ENCODE results near the gene RALB.

RALB gene

DNA sequence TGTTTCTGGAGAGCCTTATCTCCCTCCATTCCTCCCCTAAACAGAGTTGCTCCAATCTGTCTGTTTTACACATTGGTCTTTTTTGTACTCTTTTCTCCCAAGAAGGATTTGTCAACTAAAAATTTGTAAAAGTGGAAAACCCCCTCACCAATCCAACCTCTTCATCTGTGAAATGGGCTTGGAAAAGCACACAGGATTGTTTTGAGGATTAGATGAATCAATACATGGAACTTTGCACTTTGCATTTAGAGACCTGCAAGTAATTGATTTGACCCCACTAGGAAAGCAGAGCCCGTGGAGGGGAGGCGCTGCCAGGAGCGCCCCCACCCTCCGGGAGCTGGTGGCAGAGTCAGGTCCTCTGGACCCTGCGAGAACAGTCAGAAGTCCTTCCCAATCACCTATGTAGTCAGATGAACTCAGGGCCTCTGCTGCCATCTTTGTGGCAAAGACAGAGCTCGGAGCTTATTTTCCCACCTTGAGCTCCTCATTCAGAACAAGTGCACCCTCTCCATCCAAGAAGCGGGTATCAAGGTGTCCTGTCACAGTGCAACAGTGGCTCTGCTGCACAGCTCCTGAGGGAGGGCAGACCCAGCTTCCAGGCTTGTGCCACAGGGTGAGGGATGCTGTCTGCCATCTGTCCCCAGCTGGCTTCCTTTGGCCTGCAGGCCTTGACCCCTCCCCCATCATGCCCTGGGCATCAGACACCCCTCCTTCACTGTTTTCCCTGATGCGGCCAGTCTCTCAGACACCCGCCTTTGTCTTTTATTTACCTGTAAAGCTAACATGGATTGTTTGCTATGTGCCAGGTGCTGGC lies 27.7 kb upstream of the RALB start:
- DNase-seq: peak; percentile 11

DNA sequence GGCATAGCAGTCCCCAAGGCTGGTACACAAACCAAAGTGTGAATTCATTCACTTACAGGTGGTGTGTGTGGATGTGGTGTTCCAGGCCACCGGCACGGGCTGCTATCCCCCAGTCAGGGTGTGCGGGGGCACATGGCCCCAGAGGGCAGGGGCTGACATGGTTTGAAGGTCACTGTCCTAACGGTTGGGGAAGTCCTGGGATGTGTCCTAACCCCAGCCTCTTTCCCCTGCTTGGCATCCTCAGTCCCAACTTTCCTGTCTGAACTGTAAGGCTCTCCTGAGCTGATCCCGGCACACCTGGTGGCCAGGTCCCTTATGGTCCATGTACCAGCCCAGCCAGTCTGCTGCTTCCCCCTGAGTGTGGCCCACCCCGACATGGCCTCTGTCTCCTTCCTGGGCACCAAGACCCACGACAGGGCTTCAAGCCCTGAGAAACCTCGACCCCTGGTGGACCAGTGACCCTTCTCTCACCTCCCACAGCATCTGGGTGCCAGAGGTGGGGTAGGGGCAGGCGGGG lies 27.0 kb upstream of the RALB start:
- DNase-seq: no peak

DNA sequence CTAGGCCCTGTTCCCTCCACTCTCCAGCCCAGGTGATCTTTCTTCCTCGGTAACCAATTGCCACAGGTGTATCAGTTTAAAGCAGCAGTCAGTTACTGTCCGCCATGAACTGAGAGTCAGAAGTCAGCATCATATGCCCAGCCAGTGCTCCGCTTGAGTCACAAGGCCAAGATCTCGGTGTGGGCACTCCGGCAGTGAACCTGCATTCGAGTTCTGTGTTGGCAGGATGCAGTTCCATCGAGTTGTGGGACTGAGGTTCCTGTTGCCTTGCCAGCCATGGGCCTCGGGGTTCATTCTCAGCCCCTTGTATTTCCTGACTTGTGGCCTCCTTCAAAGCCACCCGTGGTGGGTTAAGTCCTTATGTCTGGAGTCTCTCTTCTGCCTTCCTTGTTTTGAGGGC lies 26.3 kb upstream of the RALB start:
- peak; percentile 14 for DNase-seq

DNA sequence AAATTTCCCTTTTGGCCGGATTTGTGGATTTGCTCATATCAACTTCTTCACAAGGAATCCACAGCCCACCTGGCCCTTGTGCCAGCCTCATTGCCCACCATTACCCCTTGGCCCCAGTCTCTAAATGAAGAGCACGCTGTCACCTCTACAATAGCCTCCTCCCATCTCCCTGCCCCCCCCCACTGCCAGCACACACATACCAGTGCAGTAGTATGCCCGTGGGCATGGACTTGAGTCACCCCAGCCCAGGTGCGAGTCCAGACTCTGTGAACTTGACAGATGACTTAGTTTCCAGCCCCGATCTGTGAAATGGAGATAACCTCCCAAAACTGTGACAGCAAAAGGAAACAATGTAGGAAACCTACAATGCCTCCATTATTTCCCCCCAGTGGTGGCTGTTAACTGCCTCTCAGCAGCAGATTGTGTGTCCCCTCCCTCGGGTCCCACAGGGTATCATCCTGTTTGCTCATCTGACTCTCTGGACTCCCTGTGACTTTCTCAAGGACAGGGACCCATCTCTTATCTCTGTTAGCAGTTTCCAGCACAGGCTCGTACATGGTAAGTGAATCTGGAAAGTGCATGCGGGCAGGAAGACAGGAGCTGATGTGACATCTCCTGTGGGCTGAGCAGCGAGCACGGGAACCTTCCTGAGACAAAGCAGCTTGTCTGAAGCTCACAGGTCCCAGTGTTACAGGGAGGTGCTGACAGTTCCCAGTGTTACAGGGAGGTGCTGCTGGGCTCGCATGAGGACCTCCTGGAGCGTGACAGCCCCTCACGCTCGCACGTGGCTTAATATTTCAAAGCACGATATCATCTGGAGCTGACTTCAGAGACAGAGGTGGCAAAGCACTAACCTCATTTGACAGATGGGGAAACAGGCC lies 25.3 kb upstream of the RALB start:
- DNase-seq: peak; percentile 13

DNA sequence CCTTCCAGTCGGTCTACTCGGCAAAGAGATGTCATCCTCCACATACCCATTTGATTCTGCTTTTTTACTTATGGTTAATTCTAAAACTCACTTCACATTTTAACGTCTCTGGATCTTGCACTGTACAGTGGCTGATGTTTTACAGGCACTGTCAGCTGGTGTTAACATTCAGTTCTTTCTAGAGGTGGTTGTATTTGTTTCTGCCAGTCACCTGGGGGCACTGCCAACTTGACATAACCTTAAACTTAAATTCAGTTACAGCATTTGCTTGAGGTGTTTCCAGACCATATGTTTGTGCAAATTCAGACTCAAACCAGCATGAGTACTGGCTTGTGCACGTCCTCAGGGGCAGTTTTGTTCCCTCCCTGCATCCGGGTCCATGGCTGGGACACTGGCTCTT lies 24.1 kb upstream of the RALB start:
- DNase-seq: no peak

DNA sequence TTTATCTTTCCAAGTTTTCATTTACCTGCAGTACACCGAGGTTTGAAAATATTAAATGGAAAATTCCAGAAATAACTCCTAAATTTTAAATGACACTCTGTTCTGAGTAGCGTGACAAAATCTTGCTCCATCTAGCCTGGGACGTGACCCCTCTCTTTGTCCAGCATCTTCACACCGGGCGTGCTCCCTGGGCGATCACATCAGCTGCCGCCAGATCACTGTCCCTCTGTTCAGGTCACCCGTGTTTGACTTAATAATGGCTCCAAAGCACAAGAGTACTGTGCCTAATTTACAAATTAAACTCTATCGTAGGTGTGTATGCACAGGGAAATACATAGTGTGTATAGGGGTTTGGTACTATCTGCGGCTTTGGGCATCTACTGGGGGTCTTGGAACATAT lies 23.3 kb upstream of the RALB start:
- no peak for DNase-seq

DNA sequence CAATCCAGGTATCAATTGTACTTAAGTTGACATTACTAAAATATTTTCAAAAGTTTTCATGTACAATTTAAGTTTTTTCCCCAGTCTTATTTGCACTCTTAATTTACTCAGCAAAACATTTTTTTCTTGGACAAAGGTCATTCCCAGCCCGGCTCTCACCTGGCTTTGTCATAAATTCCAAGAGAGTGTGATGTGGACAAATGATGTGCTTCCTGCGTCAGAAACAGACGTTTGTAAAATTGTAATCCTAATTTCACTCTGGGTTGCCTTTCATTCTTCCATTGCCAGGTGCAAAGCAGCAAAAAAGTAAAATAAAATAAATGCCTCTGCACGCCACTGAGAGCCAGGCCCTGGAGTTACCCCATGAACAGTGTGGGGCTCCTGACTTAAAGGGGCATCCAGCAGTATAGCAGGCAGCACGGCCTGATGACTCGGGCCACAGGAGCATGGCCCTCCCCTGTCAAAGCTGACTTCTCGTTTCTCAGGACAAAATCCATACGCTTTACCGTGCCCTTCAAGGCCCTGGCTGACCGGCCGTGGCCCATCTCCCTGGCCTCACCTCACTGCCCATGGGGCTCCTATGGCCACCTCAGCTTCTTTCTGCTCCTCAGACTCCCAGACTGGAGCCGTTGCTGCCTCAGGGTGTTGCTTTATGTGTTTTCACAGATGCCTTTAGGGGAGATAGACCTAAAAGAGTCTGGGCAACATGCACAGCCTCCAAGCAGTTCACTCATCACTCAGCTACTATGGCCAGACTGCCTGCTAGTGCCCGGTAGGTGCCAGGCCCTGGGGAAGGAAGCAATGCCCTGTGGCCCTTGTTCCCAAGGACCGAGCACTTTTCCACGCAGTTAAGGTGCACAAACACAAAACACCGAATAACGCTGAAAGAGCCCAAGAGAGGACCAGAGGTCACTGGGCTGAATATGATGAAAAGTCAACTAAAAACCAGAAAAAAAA lies 21.9 kb upstream of the RALB start:
- peak; percentile 15 for DNase-seq

DNA sequence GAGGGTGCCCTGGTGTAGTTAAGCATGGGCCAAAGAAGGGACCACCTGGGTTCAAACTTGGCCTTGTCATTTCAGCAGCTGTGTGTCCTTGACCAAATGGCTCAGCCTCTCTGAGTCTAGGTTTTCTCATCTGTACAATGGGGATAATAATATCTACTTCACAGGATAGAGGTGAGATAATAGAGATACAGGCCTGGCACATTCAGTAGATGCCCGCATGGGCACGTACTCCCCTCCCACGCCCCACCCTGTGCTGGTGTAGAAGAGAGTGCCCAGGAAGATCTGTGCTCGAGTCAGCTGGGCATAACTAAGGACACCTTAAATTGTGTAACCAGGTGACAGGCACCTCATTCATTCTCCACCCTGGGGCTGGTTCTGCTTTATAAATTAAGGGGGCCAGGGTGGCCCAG lies 21.1 kb upstream of the RALB start:
- no peak for DNase-seq

DNA sequence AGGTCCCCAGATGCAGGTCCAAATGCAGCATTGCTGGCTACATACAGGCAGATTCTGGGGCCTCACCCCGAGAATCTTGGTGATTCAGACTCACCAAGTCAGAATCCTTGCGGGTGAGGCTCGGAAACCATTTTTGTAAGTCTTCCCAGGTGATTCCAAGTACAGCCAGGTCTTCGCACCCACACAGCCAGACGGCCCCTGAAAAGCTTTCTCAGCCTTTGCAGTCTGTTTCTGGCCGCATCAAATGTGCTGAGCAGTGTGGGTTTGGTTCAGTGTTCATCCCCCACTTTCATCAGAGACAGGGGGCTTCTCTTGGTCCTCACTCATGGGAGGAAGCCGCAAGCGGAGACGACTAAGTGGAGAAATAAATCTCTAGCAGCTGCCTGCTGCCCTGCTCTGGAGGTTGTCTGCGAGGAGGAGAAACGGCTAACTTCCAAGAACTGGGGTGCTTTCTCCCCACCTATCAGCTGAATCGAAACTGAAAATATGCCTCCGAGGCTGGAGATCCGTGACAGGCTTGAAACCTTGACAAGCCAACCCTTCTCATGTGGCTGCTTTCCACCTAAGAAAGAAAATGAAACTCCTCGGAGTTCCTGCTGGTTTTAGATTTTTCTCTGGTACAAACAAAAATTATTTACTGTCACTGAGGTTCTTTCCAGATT lies 20.5 kb upstream of the RALB start:
- peak; percentile 76 for DNase-seq

DNA sequence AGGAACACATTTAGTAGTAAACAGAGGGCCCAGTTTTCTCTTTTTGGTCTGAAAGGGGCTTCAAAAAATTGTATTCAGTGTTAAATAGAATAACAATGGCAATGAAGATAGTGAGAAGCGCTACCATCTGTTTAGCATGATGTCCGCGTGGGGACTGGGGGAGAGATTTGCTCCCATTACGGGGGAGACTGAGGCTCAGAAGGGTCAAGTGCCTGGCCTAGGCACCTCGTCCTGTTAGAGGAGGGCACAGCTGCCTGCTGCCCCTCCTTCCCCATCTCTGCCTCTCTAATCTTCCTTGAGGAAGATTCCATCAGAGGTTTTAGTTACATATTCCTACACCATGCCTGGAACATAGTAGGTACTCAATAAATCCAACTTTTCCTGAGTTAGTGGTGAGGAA lies 19.4 kb upstream of the RALB start:
- no peak for DNase-seq

DNA sequence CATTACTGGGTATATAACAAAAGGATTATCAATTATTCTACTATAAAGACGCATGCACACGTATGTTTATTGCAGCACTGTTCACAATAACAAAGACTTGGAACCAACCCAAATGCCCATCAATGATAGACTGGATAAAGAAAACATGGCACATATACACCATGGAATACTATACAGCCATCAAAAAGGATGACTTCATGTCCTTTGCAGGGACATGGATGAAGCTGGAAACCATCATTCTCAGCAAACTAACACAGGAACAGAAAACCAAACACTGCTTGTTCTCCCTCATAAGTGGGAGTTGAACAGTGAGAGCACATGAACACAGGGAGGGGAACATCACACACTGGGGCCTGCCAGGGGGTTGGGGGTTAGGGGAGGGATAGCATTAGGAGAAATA lies 17.5 kb upstream of the RALB start:
- DNase-seq: peak; percentile 1

DNA sequence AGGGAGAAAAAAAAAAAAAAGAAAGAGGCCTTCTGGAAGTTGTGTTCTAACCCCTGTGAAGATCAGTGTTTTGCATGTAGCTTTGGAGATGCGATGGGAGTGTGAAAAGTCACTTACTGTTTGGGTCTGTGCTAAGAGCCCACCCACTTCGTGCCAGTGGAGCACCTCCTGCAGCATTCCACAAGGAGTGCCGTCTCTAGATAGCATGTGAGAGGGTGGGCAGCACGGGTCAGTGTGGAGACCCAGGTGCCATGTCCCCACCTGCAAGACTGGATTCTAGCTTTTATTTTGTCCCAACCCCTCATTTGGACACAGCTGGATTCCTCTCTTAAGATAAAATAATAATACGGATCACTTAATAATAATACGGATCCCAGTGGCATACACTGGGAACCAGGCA lies 17.0 kb upstream of the RALB start:
- DNase-seq: peak; percentile 0

DNA sequence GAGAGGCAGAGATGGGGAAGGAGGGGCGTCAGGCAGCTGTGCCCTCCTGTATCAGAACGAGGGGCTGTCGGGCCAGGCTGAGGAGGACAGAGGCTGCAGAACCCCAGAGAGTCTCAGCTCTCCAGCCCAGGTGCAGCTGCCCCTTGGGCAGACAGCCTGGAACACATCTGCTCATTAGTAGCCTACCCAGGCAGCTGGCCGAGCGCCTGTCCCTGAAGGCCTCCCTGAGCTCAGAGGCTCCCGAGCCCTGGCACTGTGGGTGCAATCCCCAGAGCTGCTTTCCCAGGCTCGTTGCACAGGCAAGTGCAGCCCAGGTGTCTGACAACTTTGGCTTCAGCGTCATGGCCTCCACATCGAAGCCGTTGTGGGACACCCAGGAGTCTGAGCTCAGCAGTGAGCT lies 16.3 kb upstream of the RALB start:
- peak; percentile 13 for DNase-seq

DNA sequence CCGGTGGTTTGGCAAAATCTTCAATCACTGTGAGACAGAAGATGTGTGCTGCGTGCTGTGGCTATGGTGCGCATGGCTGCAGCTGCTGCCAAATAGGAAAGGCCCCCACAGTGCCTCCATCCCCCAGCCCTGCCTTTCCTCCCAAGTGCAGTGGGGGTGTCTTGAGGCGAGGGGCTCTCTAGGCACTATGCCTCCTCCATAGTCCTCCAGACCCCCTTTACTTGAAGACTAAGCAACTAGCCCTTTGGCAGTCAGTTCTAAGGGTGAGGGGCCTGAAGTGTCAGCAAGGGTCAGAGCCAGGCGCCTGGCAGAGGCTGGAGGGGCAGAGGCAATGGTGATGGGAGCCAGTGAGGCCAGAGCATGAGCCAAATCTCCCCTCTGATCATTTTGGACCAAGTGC lies 15.9 kb upstream of the RALB start:
- no peak for DNase-seq

DNA sequence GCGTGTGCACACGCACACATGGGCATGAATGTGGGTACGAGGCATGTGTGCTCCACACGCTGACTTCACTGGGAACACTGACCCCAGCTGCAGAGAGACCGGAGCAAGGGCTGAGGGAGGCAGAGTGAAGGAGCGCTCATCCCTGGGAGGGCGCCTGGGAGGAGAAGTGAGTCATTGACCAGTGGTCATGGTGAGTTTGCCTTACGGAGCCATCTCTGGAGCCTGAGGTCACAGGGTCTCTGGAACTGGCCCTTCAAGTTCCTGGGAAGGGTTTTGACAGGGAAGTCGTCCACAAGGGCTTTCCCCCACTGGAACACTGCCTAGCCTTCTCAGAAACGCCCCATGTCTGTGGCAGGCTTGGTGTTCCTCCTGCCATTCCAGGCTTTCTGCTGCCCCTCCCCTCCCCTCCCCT lies 15.2 kb upstream of the RALB start:
- DNase-seq: peak; percentile 10

DNA sequence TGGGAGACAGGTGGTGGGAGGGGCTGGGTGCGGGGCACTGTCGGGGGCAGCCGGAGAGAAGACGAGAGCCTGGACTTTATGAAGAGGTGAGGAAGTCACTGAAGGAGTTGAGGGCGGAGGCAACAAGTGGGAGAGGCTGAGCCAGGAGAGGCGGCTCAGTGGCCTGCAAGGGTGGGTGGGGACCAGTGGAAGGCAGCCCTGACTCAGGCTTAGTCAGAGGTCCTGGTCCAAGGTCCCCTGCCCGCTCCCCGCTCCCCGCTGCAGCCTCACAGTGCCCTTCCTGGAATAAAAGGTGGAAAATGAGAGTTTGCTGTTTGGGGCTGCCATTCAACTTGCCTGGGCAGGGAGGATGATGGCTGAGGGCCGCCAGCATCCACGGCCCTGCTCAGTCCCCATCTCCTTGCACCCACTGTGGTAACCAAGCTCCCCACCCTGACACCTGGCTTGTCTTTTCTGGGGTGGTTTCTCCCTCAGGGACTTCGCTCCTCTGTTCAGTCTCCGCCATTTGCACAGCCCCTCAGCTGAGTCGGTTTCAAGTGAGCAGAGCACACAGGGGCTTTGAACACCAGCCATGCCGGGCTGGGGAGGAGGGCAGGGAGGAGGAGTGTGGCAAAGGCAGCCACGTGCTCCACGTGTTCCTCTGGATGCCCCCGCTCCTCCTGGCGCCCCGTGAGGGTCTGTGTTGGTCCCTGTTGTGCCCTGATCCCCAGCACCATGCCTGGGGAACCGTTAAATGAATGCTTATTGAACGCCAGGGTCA lies 13.7 kb upstream of the RALB start:
- peak; percentile 1 for DNase-seq

DNA sequence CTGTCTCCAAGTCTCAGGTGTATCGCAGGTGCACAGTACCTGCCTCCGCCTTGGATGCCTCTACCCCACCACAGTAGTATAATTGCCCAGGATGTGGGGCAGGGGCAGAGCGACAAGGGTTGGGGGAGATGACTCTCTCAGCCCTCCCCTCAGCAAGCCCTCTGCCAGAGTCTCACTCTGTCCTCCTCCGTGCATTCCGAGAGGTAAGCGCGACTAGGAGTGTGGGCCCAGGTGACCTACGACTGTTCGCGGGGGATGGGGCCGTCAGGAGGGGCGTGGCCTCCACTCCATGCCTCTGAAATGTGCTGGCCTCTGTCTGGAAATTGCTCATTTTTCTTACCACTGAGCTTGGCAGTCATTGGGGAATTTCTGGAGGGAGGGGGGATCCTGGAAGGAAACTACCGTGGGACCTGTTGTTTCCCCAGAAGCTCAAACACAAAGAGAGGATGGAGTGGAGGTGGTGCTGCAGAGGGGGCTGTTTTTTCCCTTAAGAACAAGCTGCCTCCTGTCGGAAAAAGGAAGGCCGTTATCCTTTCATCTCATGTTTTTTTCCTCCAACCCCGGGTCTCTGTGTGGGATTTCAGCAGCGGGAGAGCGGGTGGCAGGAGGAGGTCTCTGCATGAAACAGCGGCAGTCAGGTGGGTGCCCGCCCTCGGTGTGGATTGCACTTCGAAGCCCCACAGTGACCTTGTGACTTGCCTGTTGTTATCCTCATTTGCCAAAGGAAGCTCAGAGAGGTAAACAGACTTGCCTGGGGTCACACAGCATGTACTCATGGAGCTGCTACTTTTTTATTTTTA lies 13.0 kb upstream of the RALB start:
- DNase-seq: no peak

DNA sequence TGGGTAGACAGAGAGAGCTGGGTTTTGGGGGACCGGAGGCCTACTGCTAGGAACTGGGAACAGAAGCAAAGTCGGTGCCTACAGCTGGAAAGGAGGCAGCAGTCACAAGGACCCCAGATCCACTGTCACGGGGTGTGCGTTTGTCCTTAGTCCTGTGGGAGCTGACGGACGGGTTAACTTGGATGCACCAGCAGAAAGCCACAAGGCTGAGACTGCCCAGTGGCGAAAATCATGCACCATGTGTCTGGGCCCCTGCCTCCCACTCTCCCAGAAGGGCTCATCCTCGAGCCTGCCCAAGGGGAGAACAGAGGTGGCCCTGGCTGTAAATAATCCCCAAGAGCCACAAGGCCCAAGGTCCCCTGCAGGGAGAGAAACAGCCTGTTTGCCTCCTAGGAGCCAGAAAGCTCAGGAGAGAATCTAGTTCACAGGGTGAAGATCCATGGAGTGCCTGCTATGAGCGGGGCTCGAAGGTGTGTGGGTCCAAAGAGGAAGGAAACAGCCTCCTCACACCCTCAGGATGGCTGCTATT lies 11.7 kb upstream of the RALB start:
- DNase-seq: no peak

DNA sequence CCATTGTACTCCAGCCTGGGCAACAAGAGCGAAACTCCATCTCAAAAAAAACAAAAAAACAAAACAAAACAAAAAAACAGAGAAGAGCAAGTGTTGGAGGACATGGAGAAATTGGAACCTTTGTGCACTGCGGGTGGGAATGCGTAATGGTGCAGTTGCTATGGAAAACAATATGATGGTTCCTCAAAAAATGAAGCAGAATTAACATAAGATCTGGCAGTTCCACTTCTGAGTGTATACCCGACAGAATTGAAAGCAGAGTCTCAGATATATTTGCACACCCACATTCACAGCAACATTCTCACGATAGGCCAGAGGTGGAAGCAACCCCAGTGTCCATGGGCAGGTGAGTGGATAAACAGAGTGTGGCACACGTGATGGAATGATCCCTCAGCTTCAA lies 11.0 kb upstream of the RALB start:
- no peak for DNase-seq

DNA sequence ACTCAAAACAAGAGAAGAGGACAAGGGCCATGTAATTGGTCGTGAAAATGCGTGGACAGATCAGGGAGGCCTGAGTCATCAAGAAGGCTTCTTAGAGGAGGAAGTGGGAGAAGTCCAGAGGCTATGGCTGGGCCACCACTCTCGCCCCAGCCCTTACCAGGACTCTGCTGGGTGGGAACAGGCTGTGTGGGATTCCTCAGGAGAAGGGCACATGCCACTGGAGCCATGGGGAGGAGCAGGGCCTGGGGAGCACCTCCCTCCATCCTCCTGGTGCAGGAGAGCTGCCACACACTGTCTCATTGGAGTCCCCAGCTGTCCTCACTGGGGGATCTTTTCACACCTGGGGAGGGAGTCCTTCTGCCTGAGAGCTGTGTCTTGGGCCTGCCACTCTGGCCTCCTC lies 9.4 kb upstream of the RALB start:
- no peak for DNase-seq
